COLO829 (cell line): ENCODE results near the gene MARVELD2.

ENCODE experiments used
- DNase-seq: peaks from one replicate; pipeline ENCODE4 v3.0.0; 2012; ENCODE audit warnings: low spot score

MARVELD2 gene

DNA sequence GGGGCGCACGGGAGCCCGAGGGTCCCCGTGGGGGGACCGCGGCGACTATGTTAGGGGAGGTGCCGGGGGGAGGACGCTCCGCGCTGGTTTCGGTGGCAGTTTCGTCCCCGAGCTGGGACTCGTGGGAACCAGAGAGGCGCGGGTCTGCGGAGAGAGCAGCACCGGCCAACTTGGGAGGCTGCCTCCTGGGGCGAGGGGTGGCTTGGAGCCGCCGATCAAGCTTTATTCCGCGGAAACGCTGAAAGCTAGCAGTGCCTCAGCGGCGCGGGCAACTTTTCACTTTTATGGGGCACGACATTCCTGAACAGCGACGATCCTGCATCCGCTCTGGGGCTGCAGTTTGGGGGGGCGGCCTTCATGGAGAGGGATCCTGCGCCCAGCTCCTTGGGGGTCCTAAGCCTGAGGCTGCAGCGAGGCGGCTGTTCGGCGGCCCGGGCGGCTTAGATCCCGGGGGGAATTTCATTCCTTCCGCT lies 78.0 kb downstream of the MARVELD2 start:
- DNase-seq: no peak

DNA sequence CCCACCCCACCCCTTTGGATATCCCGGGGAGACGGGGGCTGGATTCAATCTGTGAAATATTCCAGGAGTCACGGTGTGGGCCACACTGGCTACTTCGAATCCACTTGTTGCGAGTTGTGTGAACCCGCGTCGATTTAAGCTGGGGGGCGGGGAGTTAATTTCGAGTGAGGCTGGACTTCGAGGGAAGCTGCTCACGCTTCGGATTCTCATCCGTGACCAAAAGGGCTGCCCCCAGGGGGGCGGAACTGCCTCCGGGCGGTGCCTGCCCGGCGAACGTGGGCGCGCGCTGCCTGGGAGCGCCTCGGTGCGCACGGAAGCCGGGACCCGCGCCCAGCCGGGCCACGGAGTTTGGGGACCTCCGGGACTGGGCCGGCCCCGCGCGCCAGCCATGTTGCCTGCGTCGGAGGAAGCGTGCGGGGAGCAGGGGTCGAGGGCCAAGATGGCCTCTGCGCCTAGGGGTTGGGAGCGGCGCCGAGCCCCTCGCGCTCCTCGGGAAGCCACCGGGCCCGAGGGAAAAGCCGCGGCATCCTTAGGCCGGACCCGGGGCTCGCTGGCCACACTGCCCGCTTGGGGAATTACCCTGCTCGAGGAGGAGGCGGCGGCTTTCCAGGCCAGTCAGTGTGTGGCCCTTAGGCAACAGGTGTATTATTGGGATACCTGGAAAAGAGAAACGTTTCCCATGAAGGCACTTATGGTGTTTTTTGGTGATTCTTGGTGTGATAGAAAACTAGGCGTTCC lies 78.6 kb downstream of the MARVELD2 start:
- no peak for DNase-seq
